A673 (cell line): ENCODE measurements around the gene GPR176.

Source experiments
- EZH2 ChIP-seq: fragments of 200-600 bp; sonication (generic); IDR thresholded peaks from 2 replicates; pipeline ENCODE4 v1.6.1; 2017; ENCODE audit warnings: borderline replicate concordance, low read depth, mild to moderate bottlenecking, mixed read lengths, antibody characterized with exemption, low read length; ENCODE audit not compliant: poor library complexity, severe bottlenecking
- TF ChIP-seq, protein P1 (sequence below): fragments of 300-800, 200-600 bp; sonication (generic); conservative IDR thresholded peaks from 2 replicates; pipeline ENCODE4 v1.5.1; 2017; ENCODE audit warnings: low read depth, mild to moderate bottlenecking, antibody characterized with exemption, low read length, moderate library complexity, mixed read lengths

DNA sequence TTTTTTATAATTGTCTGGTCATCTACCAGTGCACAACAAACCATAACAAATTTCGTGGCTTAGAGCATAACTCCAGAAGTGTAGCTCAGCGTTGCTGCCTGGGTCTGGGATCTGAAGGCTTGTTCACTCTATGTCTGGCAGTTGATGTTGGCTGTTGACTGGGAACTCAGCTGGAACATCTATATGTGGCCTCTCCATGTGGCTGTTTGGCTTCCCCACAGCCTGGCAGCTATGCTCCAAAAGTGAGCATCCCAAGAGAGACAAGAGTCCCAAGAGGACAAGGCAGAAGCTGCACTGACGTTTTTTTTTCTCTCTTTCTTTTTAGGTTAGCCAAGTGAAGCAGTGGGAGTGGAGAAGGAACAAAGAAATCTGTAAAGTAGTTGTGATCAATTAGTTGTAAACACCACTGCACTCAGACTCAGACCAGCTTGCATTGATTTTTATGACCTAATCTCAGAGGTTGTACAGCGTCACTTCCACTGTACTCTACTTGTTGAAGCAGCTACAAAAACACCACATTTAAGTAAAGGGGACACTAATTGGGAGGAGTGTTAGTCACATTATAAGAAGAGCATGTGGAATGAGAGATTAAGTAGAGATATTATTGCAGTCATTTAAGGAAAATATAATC lies 2.5 kb upstream of the GPR176 start:
- TF ChIP-seq, protein P1, sequence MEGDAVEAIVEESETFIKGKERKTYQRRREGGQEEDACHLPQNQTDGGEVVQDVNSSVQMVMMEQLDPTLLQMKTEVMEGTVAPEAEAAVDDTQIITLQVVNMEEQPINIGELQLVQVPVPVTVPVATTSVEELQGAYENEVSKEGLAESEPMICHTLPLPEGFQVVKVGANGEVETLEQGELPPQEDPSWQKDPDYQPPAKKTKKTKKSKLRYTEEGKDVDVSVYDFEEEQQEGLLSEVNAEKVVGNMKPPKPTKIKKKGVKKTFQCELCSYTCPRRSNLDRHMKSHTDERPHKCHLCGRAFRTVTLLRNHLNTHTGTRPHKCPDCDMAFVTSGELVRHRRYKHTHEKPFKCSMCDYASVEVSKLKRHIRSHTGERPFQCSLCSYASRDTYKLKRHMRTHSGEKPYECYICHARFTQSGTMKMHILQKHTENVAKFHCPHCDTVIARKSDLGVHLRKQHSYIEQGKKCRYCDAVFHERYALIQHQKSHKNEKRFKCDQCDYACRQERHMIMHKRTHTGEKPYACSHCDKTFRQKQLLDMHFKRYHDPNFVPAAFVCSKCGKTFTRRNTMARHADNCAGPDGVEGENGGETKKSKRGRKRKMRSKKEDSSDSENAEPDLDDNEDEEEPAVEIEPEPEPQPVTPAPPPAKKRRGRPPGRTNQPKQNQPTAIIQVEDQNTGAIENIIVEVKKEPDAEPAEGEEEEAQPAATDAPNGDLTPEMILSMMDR = no peak
- TF ChIP-seq EZH2 = no peak
